Caki2 (cell line): ENCODE data around the gene SENP1. TPM values are rescaled to one million over a fixed set of nuclear protein-coding genes. Genes with fewer than 3 reads are reported as not detected.

ENCODE experiments used
- DNase-seq: peaks from one replicate; pipeline ENCODE4 v3.0.0-alpha.2; 2015; ENCODE audit warnings: low read depth
- in situ Hi-C: cut with HindIII; loops from 2 replicates; pipeline ENCODE4 v1.10.0; 2016; ENCODE audit warnings: low sequenced_read_pairs, low pct_unique_long_range_greater_than_20kb, mixed read lengths
- total RNA-seq: library from RNA; depleted of rRNA; stranded (reverse); fragments of >200 nt; shearing (Covaris generic); gene quantifications from 2 replicates; pipeline ENCODE4 v1.2.3, GENCODE V29; 2014; ENCODE audit warnings: low replicate concordance; rRNA removed

SENP1 gene
- total RNA-seq, 1 experiment from 2014 or later, result 18.4 TPM

DNA sequence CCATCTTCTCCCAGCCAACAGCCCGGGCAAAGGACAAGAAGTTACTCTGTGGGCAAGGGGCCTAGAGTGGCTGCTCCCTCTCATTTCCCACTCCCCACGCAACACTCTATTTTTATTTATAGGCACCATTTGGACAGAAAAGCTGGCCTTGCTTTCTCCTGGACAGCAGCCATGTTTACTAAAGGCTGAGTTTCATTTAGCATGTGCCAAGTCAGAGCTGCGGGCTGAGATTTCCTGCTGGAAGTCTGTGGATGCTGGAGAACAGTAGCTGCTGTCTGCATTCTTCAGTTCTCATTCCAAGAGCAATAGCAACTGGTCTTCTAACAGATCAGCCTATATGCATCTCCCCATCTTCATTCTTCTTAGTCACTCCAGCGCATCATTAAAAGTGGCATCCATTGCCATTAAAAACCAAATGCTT, 109.9 kb downstream of the SENP1 start:
- DNase-seq, result no peak
- in situ Hi-C loops, result no loop called here

DNA sequence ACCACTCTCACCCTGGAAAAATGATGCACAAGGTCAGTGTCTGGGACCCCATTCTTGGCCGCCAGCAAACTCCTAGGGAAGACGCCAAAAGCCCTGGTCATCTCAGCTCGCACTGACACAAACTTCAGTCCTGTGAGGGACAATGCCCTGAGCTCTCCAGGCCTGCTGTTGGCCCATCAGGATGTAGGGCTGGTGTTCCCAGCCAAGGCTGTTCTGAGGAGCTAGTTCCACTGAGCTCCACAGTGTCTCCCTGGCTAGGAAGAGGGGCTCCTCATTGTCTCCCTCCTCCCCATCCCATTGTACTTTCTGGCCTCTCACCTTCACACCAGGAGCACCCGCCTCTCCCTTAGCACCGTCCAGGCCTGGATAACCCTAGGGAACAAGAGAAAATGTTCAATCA, 112.4 kb downstream of the SENP1 start:
- no peak for DNase-seq
- in situ Hi-C loops, result no loop called here

Other genes starting within 250 kb of the SENP1 start
- gene VDR, start 201.1 kb downstream of the SENP1 start, total RNA-seq, result 0.14 and 0.55 TPM in 2 replicates
- gene TMEM106C, start 142.5 kb downstream of the SENP1 start, total RNA-seq, result 212 and 223 TPM in 2 replicates
- gene COL2A1, start 101.6 kb downstream of the SENP1 start, total RNA-seq, result not detected in 2 replicates
- 65.4 and 193 TPM in 2 replicates for gene PFKM, start 13.3 kb upstream of the SENP1 start, total RNA-seq
- gene ASB8, start 51.4 kb upstream of the SENP1 start, total RNA-seq, result 14.0 and 20.9 TPM in 2 replicates
- gene CCDC184, start 77.6 kb upstream of the SENP1 start, total RNA-seq, result not detected in 2 replicates
- not detected in 2 replicates for gene OR10AD1, start 97.2 kb upstream of the SENP1 start, total RNA-seq
- gene ZNF641, start 244.8 kb upstream of the SENP1 start, total RNA-seq, result 3.5 and 4.4 TPM in 2 replicates